ENCODE results near the gene TNRC6B.

- TF ChIP-seq POLR2A (IDR thresholded peaks at IDR 0.05) = no peak
- TF ChIP-seq CTCF (IDR thresholded peaks at IDR 0.05) = no peak
Measured at GRCh38 chr22:40281717-40282116, 104.0 kb downstream of the TNRC6B start.
